Activated effector memory CD4-positive, alpha-beta T cell treated with Interleukin-2 at 50 U/mL for 16 hours (primary cell): Measurements from ENCODE around the gene VCPKMT.
"Not testable (repeated sequence)": the region's sequence is repeated elsewhere in the genome, so short reads cannot be mapped to it uniquely, and the experiment has no call there.

Experiments used
- DNase-seq: peaks from one replicate; pipeline ENCODE4 v3.0.0-alpha.2; 2020

VCPKMT gene

GRCh38 chr14:50091240-50091913 is 25.0 kb downstream of the VCPKMT start:
- DNase-seq = no peak

- no peak for DNase-seq
These were observed 27.2 kb downstream of the VCPKMT start for GRCh38 chr14:50089208-50089607.

DNA sequence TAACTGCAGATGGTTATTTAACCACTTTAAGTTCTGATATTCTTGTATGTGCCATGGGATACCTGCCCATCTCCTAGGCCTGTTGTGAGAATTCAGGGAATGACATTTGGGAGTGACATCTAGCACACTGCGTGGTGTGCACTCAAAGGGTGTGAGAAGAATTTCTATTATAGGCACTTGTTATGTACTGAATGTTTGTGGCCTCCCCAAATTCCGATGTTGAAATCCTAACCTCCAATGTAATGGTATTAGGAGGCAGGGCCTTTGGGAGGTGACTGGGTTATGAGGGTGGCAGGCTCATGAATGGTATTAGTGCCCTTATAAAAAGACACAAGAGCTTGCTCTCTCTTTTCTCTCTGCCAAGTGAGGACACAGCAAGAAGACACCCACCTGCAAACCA is 27.6 kb downstream of the VCPKMT start:
- DNase-seq = no peak

GRCh38 chr14:50088117-50088515 is 28.3 kb downstream of the VCPKMT start:
- no peak for DNase-seq

- DNase-seq = no peak
These were observed 28.8 kb downstream of the VCPKMT start for GRCh38 chr14:50087341-50088116.

DNA sequence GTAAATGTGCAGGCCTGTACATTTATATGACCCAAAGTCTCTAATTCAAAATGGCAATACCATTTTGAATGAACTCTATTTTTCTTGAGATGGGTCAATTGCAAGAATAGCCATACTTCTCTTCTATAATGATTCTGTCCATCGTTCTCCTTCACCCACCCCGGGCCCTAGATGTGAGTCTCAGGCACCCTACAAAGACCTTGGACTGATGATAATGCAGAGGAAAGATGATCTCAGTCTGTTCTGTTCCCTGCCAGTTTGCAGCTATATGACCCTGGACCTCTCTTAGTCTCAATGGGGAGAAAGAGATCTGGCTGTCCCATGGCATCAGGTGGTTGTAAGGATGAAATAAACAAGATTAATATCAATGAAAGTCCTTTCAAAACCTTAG is 30.1 kb downstream of the VCPKMT start:
- no peak for DNase-seq

DNA sequence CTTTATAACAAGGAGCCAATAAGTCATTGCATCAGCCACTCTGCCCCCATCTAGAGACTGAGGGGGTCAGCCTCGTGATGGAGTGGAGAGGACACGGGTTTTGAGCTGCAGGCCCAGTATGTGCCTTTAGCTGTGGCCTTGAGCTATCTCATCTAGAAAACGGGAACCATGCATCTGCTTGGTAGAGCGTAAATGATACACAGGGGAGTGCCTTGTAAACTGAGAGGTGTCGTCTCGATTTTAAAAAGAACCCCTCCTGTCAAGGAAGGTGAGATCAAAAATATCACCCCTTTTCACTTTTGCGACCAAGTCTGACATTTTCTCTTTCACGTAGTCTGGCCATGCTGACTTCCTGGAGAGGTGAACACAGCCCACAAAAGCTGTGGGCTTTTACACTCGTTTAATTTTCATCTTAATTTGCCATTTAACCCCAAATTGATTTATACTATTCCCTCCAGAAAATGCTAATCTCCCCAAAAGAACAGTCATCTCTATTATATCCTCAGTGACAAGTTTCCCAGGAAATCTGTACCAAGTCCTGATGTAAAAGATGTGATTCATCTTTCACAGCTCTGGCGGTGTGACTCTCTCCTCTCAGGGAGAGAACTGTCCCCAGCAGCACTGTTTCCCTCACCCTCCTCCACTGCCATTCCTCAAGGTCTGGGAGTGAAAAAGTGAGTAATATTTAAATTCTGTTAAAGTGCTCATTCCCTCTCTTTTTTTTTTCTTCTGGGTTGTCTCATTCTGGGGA is 30.6 kb downstream of the VCPKMT start:
- DNase-seq = no peak

DNA sequence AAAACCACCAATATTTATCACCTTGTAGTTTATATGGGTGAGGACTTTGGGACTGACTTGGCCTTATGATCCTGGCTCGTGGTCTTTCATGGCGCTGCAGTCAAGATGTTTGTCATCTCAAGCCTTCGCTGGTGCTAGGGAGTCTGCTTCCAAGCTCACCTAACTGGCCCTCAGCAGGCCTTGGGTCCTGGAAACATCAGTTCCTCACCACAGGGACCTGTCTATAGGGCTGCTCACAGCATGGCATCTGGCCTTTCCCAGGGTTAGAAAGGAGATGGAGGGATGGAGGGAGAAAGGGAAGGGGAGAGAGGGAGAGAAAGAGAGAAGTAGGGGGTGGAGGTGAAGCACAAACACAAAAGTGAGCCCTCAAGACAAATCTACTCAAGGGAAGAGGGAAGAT is 31.7 kb downstream of the VCPKMT start:
- no peak for DNase-seq

DNA sequence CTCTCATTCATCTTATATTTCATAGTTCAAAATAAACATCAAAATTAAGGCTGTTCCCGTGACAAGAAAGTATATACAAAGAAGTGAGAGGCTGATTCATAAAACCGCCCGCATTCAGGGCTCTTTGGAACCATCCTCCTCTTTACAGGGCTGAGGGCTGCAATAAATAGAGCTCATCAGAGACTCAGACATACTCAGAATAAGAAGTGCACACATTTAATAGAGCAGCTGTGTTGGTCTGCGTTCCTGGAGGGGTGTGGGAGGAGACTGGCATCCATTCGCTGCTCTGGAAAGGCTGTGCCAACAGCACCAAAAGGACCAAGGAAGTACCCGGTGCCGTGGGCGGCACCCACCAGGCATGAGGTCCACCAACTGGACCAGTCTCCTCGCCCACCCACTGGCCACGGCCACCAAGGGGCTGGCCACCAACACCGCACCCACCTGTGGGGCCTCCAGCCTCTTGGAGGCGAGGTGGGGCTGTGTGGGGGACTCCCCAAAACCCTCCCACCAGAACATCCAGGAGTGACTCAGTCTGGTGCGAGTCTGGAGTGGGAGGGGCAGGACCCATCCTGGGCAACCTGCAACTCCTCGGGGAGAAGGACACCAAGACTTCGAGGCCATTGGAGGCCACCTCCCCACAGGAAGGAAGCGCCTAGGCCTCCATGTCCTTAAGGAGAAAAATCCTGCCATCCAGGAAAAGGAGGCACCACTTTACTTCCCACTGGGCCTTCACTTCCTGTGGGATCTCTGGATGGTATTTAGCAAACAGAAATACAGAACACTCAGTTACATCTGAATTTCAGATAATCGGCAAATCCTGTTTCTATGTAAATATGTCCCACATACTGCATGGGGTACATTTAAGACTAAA is 32.7 kb downstream of the VCPKMT start:
- peak; percentile 24 for DNase-seq

- peak; percentile 73 for DNase-seq
These were observed 33.4 kb downstream of the VCPKMT start for GRCh38 chr14:50082784-50083466.

DNA sequence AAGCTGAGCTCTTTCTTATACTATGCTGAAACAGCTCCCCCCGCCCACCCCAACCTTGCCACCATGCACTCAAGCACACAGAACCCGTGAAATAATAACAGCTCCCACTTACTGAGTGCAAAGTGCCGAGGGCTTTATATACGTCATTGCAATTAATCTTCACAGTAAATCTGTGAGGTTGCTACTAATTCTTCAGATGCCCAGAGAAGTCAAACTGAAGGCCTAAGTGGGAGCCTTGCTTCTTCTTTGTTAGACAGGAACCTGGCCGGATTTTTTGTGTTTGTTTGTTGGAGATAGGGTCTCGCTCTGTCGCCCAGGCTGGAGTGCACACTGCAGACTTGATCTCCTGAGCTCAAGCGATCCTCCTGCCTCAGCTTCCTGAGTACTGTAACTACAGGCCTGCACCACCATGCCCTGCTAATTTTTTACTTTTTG is 34.0 kb downstream of the VCPKMT start:
- DNase-seq = peak; percentile 42

DNA sequence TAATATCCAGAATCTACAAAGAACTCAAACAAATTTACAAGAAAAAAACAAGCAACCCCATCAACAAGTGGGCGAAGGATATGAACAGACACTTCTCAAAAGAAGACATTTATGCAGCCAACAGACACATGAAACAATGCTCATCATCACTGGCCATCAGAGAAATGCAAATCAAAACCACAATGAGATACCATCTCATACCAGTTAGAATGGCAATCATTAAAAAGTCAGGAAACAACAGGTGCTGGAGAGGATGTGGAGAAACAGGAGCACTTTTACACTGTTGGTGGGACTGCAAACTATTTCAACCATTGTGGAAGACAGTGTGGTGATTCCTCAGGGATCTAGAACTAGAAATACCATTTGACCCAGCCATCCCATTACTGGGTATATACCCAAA is 37.3 kb downstream of the VCPKMT start:
- DNase-seq = not testable (repeated sequence)

GRCh38 chr14:50073663-50074062 is 42.7 kb downstream of the VCPKMT start:
- not testable (repeated sequence) for DNase-seq

- DNase-seq = no peak
These were observed 44.0 kb downstream of the VCPKMT start for GRCh38 chr14:50072395-50072794.

DNA sequence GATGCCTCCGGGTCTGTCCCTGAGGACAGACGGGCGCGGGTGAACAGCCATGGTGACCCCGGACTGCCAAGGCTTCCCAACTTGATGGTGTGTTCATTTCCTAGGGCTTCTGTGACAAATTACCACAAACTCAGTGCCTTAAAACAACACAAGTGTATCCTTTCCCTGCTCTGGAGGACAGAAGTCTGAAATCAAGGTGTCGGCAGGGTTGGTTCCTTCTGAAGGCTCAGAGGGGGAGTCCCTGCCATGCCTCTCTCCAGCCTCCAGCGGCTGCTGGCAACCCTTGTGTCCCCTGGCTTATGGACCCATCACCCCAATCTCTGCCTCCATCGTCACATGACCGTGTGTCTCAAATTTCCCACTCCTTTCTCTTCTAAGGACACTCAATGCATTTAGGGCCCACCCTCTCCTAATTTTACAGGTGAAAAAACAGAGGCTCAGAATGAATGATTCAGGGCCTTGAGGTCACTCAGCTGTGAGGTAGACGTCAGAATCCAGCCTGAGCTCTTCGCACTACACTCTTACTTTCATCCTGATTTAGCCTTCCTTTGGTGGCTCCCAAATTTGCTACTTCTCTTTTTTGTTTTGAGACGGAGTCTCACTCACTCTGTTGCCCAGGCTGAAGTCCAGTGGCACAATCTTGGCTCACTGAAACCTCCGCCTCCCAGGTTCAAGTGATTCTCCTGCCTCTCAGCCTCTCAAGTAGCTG is 45.4 kb downstream of the VCPKMT start:
- no peak for DNase-seq

DNA sequence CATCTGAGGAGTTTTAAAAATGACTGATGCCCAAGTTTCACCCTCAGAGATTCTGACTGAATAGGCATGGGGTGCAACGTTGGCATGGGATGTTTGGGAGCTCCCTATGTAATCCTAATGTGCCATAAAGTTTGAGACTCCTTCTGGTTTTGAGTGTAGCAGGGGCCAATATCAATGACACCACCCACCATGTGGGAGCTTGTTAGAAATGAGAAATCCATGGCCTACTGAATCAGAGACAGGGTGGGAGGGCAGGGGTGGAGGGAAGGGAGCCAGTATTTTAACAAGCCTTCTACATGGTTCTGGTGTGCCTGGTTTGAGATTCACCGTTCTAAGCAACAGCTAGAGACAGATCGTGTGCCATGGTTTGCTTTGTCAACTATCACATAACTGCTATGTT is 46.1 kb downstream of the VCPKMT start:
- no peak for DNase-seq

DNA sequence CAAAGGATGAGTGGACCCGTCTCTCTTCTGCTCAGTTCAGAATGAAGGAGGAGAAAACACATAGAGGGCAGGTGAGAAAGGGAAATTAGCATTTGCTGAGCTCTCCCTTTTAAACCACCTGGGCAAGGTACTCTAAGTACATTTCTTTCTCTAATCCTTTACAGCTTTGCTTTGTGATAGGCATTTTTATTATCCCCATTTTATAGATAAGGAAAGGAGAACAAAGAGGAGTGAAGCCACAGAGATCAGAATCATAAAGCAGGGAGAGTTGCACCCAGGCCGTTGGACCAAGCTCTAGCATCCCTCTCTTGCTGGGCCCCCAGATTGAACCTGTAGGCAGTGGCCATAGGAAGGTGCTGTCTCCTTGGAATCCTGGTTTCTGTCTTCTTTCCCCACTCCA is 47.0 kb downstream of the VCPKMT start:
- DNase-seq = no peak

GRCh38 chr14:50068496-50068895 is 47.9 kb downstream of the VCPKMT start:
- DNase-seq = no peak

DNA sequence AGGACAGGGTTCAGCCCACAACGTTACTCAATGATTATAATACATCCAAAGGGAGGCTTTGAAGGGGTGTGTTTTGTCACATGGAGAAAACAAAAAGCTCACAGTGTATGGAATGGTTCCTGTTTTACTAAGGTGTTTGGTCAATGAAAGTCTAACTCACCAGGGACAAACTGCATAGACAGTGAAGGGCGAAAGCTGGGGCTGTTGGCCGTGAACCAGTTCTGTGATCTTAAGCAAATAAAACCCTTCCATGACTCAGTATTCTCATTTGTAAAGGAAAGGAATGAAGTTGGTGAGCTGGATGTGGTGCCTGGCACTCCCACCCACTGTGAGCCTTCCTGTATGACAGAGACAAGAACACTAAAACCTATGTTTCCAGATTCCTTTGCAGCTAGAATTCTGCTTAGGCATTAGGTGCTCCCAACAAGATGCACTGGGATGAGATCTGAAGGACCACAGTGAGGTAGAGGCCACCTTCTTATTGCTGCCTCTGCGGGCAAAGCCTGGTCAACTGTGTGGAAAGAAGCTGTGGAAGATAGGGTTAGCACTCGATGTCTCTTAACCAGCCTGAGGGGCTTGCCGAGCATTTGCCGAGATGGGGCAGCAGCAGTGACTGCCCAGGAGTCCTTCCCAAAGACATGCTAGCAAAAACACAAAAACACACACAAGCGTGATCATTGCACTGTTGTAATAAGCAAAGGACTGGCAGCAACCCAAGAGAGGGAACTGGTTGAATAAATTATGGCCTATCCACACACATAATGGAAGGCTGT is 48.5 kb downstream of the VCPKMT start:
- DNase-seq = no peak

GRCh38 chr14:50065583-50065982 is 50.8 kb downstream of the VCPKMT start:
- no peak for DNase-seq

DNA sequence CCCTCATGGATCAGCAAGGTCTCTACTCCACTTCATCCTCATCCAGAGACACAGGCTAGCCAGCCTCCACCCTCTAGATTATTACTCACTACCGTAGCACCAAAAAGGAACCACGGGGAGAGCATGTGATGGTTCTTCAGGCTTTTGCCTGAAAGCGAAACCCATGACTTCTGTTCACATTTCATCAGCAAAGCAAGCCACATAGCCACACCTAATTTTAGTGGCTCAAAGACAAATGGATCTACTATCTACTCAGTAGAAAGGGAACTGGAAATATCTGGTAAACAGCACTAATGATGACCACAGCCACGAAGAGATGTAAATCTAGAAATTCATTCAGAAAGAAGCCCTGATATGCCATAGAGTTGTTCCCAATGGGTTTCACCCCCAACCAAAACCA is 51.4 kb downstream of the VCPKMT start:
- DNase-seq = peak; percentile 46
